Activated T-helper 1 cell treated with anti-CD3 and anti-CD28 coated beads, Interleukin-2, amount 50 U/mL, for 16 hours (primary cell): ENCODE measurements around the gene TSHZ2.
"Not testable (repeated sequence)": the region's sequence is repeated elsewhere in the genome, so short reads cannot be mapped to it uniquely, and the experiment has no call there.

Experiments used
- DNase-seq, 2 donors: peaks; one replicate each; pipeline ENCODE4 v3.0.0-alpha.2; 2020; ENCODE audit warnings: low read depth in 1 of 2, low spot score in 1 of 2

TSHZ2 gene

DNA sequence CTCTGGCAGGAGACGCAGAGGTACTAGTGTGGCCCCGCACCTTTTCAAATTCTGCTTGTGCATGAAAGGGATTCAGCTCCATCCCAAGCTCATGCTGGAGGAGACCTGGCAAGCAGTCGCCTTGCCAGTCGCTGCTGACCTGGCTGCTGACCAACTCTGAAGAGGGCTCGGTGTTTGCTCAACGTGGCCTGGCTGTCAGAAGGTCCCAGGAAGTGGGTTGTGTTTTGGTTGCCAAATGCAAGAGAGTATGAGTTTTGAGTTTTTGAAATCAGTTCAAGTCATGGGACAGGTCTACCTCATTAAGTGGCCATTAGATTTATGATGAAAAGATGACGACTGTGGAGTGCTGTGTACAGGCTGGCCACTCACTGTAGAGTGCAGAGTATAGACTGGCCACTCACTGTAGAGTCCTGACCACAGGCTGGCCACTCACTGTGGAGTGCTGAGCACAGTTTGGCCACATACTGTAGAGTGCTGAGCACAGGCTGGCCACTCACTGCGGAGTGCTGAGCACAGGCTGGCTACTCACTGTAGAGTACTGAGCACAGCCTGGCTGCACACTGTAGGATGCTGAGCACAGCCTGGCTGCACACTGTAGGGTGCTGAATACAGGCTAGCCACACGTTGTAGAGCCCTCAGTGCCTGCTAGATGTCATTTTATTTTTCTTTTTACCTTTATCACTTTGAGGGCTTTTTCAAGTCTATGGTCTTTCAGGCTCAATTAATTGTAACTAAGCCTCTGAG, 427.6 kb downstream of the TSHZ2 start:
- DNase-seq, result no peak

DNA sequence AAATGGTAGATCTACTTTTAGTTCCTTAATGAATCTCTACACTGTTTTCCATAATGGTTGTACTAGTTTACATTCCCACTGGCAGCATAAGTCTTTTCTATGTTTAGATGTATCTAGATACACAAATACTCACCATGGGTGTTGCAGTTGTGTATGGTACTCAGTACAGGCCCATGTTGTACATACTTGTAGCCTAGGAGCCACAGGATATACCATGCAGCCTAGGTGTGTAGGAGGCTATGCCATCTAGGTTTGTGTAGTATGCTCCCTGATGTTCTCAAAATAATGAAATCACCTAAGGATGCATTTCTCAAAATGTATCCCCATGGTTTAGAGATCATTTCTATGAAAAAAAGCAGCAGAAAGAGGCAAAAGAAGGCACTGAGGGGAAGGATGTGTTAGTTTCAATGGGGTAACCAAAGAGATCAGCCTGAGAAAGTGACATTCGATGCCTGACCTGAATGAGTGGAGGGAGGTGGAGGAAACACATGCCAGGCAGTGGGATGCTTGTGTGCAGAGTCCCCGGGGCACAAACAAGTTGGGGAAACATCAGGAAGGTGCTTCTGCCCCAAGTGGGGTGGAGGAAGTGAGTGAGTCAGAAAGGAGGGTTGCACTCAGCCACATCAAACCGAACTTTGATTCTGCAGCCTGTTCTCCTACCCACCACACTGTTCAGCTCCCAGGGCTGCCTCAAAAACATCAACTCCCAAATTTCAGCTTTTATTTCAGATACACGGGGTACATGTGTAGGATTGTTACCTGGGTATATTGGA, 430.3 kb downstream of the TSHZ2 start:
- DNase-seq, result no peak

DNA sequence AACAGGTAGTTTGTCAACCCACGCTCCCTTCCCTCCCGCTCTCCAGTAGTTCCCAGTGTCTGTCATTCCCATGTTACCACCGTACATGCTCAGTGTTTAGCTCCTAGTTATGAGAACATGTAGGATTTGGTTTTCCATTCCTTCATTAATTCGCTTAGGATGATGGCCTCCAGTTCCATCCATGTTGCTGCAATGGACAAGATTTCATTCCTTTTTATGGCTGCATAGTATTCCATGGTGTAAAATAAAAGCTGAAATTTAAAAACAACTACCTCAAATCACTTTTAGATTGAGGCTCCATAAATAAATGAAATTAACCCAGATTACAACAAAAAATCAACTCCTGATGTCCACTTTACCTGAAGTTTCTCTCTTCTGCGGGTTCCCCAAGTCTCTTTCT, 430.9 kb downstream of the TSHZ2 start:
- DNase-seq, result no peak

DNA sequence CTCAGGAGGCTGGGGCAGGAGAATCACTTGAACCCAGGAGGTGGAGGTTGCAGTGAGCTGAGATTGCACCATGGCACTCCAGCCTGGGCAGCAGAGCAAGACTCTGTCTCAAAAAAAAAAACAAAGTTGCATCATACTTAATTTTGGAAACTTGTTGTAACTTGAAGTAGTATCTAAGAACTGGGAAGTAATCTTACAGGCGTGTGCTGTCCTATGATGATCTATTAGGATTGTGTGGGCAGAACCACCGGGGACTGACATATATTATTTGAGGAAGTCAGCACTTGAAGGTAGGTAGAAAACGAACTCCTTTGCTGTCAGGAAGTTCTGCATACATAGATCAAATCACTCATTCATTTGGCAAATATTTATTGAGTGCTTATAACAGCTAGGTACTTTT, 433.0 kb downstream of the TSHZ2 start:
- no peak for DNase-seq

DNA sequence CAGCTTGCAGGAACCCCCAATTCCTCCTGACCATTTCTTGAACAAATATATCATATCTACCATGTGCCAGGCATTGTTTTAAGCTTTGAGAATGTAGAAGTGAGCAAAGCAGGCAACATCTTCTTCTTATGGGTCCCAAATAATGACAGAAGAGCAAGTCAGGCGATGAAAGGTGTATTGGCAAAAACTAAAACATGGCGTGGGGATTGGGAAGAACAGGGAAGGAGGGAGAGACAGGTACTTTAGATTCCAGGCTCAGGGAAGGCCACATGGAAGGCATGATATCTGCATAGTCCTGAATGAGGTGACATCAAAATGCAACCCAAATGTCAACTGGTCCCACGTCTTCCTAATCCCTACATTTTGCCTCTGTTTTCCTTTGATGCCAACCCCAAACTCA, 434.4 kb downstream of the TSHZ2 start:
- no peak for DNase-seq

GRCh38 chr20:53408691-53409446, 436.7 kb downstream of the TSHZ2 start:
- no peak for DNase-seq

DNA sequence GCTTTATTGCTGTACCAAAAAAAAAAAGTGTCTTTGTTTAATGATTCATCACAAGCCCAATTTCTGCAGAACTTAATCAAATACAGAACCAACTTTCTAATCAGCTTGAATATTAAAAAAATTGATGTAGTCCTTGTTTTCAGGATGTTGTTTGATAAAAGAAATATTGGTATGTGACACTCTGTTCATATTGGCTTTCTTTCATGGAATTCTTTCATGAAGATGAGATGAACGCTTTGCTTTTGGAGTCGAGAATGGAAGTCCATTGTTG, 437.2 kb downstream of the TSHZ2 start:
- DNase-seq, result no peak

DNA sequence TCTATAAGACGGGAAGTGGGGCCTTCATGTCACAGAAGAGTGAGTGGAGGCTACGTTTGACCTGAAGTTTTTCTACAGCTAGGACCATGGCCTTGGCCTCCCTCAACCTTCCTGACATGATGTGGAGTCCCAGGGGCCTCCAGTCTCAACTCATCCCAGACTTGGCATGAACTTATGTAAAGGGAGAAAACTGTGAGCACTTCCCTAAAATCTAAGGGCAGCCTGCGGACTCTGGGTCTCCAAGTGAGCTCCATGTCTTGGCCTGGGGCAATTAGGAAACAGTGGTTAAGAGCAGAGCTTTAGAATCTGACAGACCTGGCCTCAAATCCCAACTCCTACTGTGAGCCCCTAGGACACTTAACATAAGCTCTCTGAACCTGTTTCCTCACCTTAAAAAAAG, 439.0 kb downstream of the TSHZ2 start:
- no peak for DNase-seq

DNA sequence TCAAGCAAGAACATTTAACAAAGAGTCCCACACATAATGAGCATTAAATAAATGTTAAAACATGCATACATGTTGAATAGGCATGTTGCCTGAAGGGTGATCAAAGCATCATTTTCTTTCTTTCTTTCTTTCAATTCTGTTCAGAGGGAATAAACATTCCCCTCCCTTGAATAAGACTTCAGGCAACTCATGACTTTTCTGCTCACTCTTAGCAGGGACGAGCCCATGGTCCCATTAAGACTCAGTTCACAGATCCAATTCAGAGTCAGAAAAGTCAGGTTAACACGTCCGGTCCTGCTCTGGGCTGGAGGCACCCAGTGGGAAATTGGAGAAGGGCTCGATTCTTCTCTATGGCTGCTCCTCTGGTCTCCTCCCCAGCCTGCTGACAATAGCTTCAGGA, 439.7 kb downstream of the TSHZ2 start:
- DNase-seq, result no peak

DNA sequence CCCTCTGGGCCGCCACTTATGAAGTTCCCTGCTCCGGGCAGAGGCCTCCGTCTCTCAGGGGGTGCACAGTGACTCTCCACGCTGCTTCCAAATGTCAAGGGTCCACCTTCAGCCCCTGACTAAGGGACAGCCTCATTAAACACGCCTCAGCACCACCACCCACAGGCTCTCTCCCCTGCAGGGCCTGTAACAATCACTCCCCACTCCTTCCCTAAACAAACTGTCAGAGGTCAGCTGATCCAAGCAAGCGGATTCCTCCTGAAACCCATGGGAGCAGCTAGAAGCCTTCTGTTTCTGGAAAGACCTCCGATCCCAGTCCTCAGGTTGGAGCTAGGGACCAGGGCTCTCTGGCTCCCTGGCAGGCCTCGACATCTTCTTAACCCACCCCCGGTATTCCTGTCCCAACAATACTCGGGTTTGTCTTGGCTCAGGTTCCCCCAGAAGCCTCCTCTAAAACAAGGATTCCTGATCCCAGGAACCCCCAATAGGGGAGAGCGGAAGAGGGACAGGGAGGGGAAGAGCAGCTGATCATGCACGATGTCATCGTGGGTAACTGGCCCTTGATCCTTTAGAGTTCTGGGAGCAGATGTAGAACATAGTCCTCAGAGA, 440.5 kb downstream of the TSHZ2 start:
- no peak for DNase-seq

DNA sequence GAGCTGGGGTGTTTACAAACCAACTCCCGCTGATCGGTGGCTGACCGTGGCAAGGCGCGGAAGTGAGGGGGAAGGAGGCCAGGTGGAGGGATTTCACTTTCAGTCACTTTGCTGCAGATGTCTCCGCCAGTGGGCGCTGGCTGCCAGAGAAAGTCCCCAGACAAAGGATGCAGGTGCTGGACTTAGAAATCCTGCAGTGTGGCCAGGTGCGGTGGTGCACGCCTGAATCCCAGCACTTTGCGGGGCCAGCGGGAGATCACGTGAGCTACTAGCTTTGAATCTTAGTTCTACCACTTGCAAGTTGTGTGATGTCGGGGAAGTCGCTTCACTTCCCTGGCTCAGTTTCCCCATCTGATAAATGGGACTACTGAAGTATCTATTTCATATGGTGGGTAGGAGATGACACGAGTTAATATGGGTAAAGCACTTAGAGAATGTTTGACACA, 441.1 kb downstream of the TSHZ2 start:
- DNase-seq, result peak; percentile 6 to 29

- DNase-seq, result not testable (repeated sequence)
Measured at GRCh38 chr20:53413845-53414244, 441.7 kb downstream of the TSHZ2 start.

DNA sequence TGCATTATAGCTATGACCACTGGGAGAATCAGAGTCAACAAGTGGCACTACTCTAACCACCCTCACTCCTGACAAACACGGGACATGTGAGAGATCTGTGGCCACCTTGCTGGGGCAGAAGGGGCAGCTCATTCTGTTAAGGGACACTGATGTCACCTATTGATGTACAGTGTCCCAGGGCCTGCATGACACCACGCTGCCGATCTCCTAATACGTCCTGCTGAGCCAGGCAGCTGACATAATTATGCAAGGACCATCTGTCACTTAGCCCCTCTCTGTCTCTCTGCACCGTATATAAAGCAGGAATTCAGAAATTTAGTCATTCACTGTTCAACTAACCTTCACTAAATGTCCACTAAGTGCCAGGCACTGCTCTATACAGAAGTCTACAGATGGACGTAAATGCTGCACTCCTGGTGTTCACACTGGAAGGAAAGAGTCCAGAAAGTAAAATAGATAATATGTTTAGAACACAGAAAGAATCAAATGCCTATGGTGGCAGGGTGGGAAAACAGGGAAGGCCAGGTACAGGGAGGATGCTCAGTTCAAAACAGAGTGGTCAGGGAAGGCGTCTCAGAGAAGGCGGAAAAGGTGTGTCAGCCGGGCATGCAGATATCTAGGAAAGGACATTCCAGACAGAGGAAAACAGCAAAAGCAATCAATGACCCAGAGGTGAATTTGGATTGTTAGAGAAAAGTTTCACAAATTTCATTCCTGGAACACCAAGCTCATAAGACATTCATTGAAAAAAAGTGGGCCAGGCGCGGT, 447.7 kb downstream of the TSHZ2 start:
- DNase-seq, result no peak

DNA sequence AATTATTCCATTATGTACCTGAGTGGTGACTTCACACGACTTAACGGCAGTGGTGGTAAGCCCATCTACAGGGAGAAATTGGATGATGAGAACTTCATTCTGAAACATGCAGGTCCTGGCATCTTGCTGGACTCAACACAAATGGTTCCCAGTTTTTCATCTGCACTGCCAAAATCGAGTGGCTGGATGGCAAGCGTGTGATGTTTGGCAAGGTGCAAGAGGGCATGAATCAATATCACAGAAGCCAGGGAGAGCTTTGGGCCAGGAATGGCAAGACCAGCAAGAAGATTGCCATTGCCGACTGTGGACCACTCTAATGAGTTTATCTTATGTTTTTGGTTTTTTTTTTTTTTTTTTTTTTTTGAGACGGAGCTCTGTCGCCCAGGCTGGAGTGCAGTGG, 449.2 kb downstream of the TSHZ2 start:
- DNase-seq, result no peak

- no peak for DNase-seq
Measured at GRCh38 chr20:53422039-53422438, 449.9 kb downstream of the TSHZ2 start.

DNA sequence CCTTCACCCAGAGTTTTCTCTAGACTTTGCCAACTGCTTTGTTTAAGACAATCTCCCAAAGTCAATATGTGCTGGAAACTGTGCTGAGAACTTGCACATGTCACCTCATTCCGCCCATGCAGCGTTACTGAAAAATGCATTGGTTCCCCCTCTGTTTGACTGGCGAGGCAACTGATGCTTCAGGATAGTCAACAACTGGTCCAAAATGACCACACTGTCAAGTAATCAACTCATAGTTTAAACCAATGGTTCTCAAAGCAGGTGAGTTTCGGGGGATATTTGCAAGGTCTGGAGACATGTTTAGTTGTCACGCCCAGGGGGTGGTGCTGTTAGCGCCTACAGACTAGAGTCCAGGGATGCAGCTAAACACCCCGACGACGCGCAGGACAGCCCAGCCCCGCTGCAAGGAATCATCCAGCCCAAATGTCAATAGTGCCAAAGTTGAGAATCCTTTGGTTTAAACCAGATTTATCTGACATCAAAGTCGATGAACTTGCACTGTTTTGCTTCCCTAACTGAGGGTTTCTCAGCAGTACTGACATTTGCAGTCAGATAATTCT, 451.5 kb downstream of the TSHZ2 start:
- no peak for DNase-seq

GRCh38 chr20:53425481-53425880, 453.3 kb downstream of the TSHZ2 start:
- DNase-seq, result no peak

DNA sequence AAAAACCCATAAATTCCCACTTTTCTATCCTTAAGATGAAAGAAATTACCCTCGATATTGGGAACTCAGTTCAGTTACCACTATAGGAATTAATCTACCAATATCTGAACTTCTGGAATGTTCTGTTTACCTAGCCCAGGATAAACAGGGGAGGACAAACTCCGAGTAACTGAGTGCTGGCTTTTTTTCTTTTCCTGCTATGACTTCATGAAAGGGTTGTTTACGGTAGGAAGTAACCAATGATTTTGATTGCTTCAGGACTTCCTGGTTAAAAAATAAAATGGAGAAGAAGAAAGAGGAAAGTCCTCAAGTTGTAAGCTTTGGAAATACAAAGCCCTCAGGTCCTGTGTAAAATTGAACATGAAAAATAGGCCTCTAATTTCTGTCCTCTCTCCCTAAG, 453.8 kb downstream of the TSHZ2 start:
- DNase-seq, result no peak

DNA sequence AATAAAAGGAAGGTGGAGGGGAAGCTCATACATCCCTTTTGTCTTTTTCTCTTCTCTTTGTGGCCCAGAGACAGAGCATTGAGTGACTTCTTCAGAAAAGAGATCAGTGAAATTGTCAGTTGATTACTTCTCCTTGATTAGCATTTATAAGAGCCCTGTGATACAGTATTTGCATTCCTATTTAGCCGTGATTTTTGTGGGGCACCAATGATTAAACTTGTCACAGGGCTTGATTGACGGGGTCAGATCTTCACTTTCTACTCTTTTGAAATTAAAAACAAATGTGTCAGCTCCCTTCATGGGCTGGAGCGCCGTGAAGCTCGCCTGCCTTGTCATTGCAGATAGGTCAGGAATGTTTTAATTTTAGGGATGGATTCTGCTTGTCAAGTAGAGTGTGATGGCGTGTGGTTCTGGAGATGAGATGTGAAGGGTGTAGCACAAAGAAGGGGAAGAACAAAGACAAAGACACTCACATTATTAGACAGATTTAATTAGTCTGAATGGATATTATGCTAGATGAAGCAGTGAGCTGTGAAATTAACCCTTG, 454.7 kb downstream of the TSHZ2 start:
- DNase-seq, result no peak

GRCh38 chr20:53427951-53428350, 455.8 kb downstream of the TSHZ2 start:
- no peak for DNase-seq
